HG02798 (cell line): ENCODE results near the gene EHBP1.

ENCODE experiments used
- ATAC-seq: cut with Tn5 transposase; IDR thresholded peaks from one replicate; pipeline ENCODE4 v1.9.1; 2021; ENCODE audit warnings: mild to moderate bottlenecking; ENCODE audit not compliant: unreplicated experiment, poor library complexity

The EHBP1 gene

DNA sequence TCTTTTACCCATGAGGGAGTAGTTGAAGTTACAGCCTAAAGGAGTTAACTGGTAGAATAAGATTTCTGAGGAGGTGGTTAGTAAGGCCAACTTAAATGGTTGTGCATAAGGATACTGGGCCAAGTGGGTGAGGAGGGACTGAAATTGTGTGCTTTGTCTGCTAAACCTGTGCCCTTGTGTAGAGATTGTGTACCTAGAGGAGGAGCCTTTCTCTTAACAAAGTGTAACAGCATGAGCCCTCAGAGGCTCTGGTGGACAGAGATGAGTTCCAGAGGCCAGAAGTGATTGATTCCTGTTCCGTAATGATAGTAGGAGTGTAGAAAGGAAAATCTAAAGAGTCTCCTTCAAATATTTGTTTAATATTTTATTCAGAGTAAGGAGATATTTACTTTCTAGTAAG, 388.0 kb downstream of the EHBP1 start:
- ATAC-seq: no peak
